ENCODE results near the gene RNU6-7.

RNU6-7 gene

GRCh38 chr14:32205554-32205953 is 3.7 kb downstream of the RNU6-7 start:
- no peak for DNase-seq (ENCODE audit: low read depth, low spot score)

- DNase-seq (ENCODE audit: low read depth, low spot score), result no peak
Observed at GRCh38 chr14:32205984-32206383, 4.1 kb downstream of the RNU6-7 start.

- DNase-seq (ENCODE audit: low read depth, low spot score), result no peak
Observed at GRCh38 chr14:32206552-32206951, 4.7 kb downstream of the RNU6-7 start.

GRCh38 chr14:32208490-32208889 is 6.6 kb downstream of the RNU6-7 start:
- DNase-seq (ENCODE audit: low read depth, low spot score), result no peak

GRCh38 chr14:32209471-32209870 is 7.6 kb downstream of the RNU6-7 start:
- no peak for DNase-seq (ENCODE audit: low read depth, low spot score)

GRCh38 chr14:32211068-32211404 is 9.2 kb downstream of the RNU6-7 start:
- no peak for DNase-seq (ENCODE audit: low read depth, low spot score)

- no peak for DNase-seq (ENCODE audit: low read depth, low spot score)
Observed at GRCh38 chr14:32212833-32213232, 11.0 kb downstream of the RNU6-7 start.

- no peak for DNase-seq (ENCODE audit: low read depth, low spot score)
Observed at GRCh38 chr14:32217301-32217700, 15.5 kb downstream of the RNU6-7 start.

- peak; percentile 67 for DNase-seq (ENCODE audit: low read depth, low spot score)
Observed at GRCh38 chr14:32224737-32225377, 23.0 kb downstream of the RNU6-7 start.

- no peak for DNase-seq (ENCODE audit: low read depth, low spot score)
Observed at GRCh38 chr14:32225378-32225920, 23.6 kb downstream of the RNU6-7 start.

- DNase-seq (ENCODE audit: low read depth, low spot score), result no peak
Observed at GRCh38 chr14:32226056-32226455, 24.2 kb downstream of the RNU6-7 start.

- DNase-seq (ENCODE audit: low read depth, low spot score), result no peak
Observed at GRCh38 chr14:32230181-32230580, 28.3 kb downstream of the RNU6-7 start.

- DNase-seq (ENCODE audit: low read depth, low spot score), result no peak
Observed at GRCh38 chr14:32230695-32231280, 28.9 kb downstream of the RNU6-7 start.

GRCh38 chr14:32232481-32232880 is 30.6 kb downstream of the RNU6-7 start:
- no peak for DNase-seq (ENCODE audit: low read depth, low spot score)

- no peak for DNase-seq (ENCODE audit: low read depth, low spot score)
Observed at GRCh38 chr14:32233260-32233659, 31.4 kb downstream of the RNU6-7 start.

GRCh38 chr14:32244404-32244803 is 42.6 kb downstream of the RNU6-7 start:
- DNase-seq (ENCODE audit: low read depth, low spot score), result no peak

- DNase-seq (ENCODE audit: low read depth, low spot score), result no peak
Observed at GRCh38 chr14:32246751-32247150, 44.9 kb downstream of the RNU6-7 start.

GRCh38 chr14:32249371-32249770 is 47.5 kb downstream of the RNU6-7 start:
- DNase-seq (ENCODE audit: low read depth, low spot score), result no peak

- no peak for DNase-seq (ENCODE audit: low read depth, low spot score)
Observed at GRCh38 chr14:32249780-32250179, 47.9 kb downstream of the RNU6-7 start.

GRCh38 chr14:32250681-32251080 is 48.8 kb downstream of the RNU6-7 start:
- DNase-seq (ENCODE audit: low read depth, low spot score), result no peak

- no peak for DNase-seq (ENCODE audit: low read depth, low spot score)
Observed at GRCh38 chr14:32251530-32251929, 49.7 kb downstream of the RNU6-7 start.

All from smooth muscle cell of the brain vasculature (primary cell).